OCI-LY1 (cell line): ENCODE data around the gene MKRN3.

ENCODE experiments used
- H2AFZ ChIP-seq: fragments of 200-600 bp; sonication (generic), shearing (Covaris generic); 2 replicates; pipeline ENCODE4 v1.6.0; 2014; ENCODE audit warnings: antibody characterized with exemption, mild to moderate bottlenecking, low read length
- H3F3A ChIP-seq: fragments of 200-600 bp; sonication (generic), shearing (Covaris generic); 2 replicates; pipeline ENCODE4 v1.6.0; 2014; ENCODE audit warnings: mild to moderate bottlenecking, antibody characterized with exemption, low read length, moderate library complexity; ENCODE audit not compliant: insufficient read depth
- H3K27ac ChIP-seq: fragments of 200-600 bp; sonication (generic); 2 replicates; pipeline ENCODE4 v1.5.1; 2014; ENCODE audit warnings: low read length, mixed run types, mild to moderate bottlenecking, low read depth; ENCODE audit not compliant: poor library complexity, severe bottlenecking
- H3K27me3 ChIP-seq: fragments of 200-600 bp; sonication (generic); 2 replicates; pipeline ENCODE4 v1.6.0; 2014; ENCODE audit warnings: antibody characterized with exemption, mild to moderate bottlenecking, low read length, moderate library complexity; ENCODE audit not compliant: insufficient read depth
- H3K36me3 ChIP-seq: fragments of 200-600 bp; sonication (generic); 2 replicates; pipeline ENCODE4 v1.6.1; 2014; ENCODE audit warnings: mild to moderate bottlenecking, antibody characterized with exemption, low read length, moderate library complexity, mixed read lengths; ENCODE audit not compliant: insufficient read depth
- H3K4me1 ChIP-seq: fragments of 200-600 bp; sonication (generic); 2 replicates; pipeline ENCODE4 v1.5.1; 2014; ENCODE audit warnings: mild to moderate bottlenecking, low read length, moderate library complexity; ENCODE audit not compliant: insufficient read depth, severe bottlenecking
- H3K4me2 ChIP-seq: fragments of 200-600 bp; sonication (generic), shearing (Covaris generic); 2 replicates; pipeline ENCODE4 v1.6.1; 2014; ENCODE audit warnings: low read length
- H3K4me3 ChIP-seq: fragments of 200-600 bp; sonication (generic); 2 replicates; pipeline ENCODE4 v1.5.1; 2014; ENCODE audit warnings: low read length, low read depth, mild to moderate bottlenecking, mixed read lengths; ENCODE audit not compliant: poor library complexity, severe bottlenecking
- H3K79me2 ChIP-seq: fragments of 200-600 bp; shearing (Covaris generic); 2 replicates; pipeline ENCODE4 v1.6.1; 2016; ENCODE audit warnings: mixed run types, low read length, mixed read lengths; ENCODE audit not compliant: insufficient read depth
- H3K9ac ChIP-seq: fragments of 200-600 bp; sonication (generic), shearing (Covaris generic); 2 replicates; pipeline ENCODE4 v1.6.1; 2014; ENCODE audit warnings: mild to moderate bottlenecking, low read length, mixed read lengths
- H3K9me2 ChIP-seq: fragments of 200-600 bp; sonication (generic), shearing (Covaris generic); 2 replicates; pipeline ENCODE4 v1.6.1; 2014; ENCODE audit warnings: low read depth, mild to moderate bottlenecking, low read length, mixed read lengths
- H3K9me3 ChIP-seq: fragments of 200-600 bp; shearing (Covaris generic); 2 replicates; pipeline ENCODE4 v1.6.1; 2014; ENCODE audit warnings: low read length, mixed read lengths
- H4K20me1 ChIP-seq: fragments of 200-600 bp; sonication (generic), shearing (Covaris generic); 2 replicates; pipeline ENCODE4 v1.6.0; 2016; ENCODE audit warnings: mild to moderate bottlenecking, low read length; ENCODE audit not compliant: insufficient read depth
- EZH2 ChIP-seq: fragments of 200-600 bp; sonication (generic), shearing (Covaris generic); IDR thresholded peaks from 2 replicates; pipeline ENCODE4 v1.8.0; 2017; ENCODE audit warnings: borderline replicate concordance, mixed run types, mild to moderate bottlenecking, antibody characterized with exemption, low read length, moderate library complexity, mixed read lengths
- TF ChIP-seq, protein P1 (sequence below): fragments of 200-600 bp; sonication (generic), shearing (Covaris generic); IDR thresholded peaks from 2 replicates; pipeline ENCODE4 v1.5.1; 2017; ENCODE audit warnings: mild to moderate bottlenecking, antibody characterized with exemption, low read length, moderate library complexity, mixed read lengths

The MKRN3 gene

DNA sequence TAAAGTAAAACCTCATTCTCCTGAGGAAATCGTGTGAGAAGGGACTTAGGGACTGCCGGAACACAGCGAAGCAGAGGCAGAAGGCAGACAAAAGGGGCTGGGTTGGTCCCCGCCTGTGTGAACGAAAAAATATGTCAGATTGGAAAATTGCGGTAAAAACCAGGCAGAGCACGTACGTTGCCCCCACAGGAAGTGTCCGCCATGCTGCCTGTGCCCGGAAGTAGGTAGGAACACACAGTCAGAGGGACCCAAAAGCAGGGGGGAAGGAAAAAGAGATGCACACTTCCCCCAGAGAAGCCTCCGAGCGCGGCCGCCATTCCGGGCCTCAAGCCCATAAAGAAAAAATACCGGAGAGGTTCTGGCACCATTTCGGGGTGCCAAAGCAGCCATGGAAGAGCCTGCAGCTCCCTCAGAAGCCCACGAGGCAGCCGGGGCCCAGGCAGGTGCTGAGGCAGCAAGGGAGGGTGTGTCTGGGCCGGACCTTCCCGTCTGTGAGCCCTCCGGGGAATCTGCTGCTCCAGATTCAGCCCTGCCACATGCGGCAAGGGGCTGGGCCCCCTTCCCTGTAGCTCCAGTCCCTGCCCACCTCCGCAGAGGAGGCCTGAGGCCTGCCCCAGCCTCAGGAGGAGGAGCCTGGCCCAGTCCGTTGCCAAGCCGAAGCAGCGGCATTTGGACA is at the start of gene MKRN3:
MKRN3 (plus strand) TSS at position 280 of the 676 bp plus-strand sequence; CDS start at position 389, 109 bp downstream.
- Histone ChIP-seq H3K4me3 (no peak within 1 kb of the TSS), H2AFZ (no peak within 1 kb of the TSS), H3K9me3 (no peaks in the 10 kb centered on the region), H3F3A (no peaks in the 10 kb centered on the region), H3K9ac (no peak within 1 kb of the TSS), H3K4me2 (no peak within 1 kb of the TSS), H3K4me1 (no peaks in the 10 kb centered on the region), H3K27ac (no peak within 1 kb of the TSS), H3K36me3 (no peaks in the 10 kb centered on the region), H3K27me3 (no peaks in the 10 kb centered on the region), H3K9me2 (no peaks in the 10 kb centered on the region), H4K20me1 (no peaks in the 10 kb centered on the region), H3K79me2 (no peaks in the 10 kb centered on the region)
- no peak for TF ChIP-seq EZH2
- TF ChIP-seq, protein P1, sequence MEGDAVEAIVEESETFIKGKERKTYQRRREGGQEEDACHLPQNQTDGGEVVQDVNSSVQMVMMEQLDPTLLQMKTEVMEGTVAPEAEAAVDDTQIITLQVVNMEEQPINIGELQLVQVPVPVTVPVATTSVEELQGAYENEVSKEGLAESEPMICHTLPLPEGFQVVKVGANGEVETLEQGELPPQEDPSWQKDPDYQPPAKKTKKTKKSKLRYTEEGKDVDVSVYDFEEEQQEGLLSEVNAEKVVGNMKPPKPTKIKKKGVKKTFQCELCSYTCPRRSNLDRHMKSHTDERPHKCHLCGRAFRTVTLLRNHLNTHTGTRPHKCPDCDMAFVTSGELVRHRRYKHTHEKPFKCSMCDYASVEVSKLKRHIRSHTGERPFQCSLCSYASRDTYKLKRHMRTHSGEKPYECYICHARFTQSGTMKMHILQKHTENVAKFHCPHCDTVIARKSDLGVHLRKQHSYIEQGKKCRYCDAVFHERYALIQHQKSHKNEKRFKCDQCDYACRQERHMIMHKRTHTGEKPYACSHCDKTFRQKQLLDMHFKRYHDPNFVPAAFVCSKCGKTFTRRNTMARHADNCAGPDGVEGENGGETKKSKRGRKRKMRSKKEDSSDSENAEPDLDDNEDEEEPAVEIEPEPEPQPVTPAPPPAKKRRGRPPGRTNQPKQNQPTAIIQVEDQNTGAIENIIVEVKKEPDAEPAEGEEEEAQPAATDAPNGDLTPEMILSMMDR, result no peak

DNA sequence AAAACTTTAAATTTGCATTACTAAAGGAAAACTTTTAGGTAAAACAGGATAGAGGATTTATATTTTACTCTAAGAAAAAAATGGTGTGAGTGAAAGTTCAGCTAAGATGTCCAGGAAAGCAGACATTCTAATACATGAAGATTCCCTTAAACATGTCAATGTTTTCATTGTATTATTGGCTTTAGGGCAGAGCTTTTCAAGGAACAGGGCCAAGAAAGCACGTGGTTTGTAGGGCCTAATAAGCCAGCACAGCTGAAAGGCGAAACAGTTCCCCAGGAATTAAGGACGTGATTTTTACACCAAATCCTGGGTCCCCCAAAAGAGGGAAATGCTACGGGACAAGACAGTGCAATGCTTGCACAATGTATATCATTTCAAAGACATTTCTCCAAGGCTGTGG is 48.6 kb upstream of the MKRN3 start:
- no peak overlapping the region for H3K4me2 ChIP-seq
- no peak overlapping the region for H2AFZ ChIP-seq
- TF ChIP-seq, protein P1, result no peak
- TF ChIP-seq EZH2, result no peak
- H3K4me3 ChIP-seq, result no peak overlapping the region
- no peak overlapping the region for H3K27ac ChIP-seq
- H3K9ac ChIP-seq, result no peak overlapping the region
- no peaks in the 10 kb centered on the region for H3F3A ChIP-seq
- H3K9me2 ChIP-seq, result no peaks in the 10 kb centered on the region
- H3K79me2 ChIP-seq, result no peaks in the 10 kb centered on the region
- no peaks in the 10 kb centered on the region for H4K20me1 ChIP-seq
- H3K9me3 ChIP-seq, result no peaks in the 10 kb centered on the region
- H3K4me1 ChIP-seq, result no peaks in the 10 kb centered on the region
- no peaks in the 10 kb centered on the region for H3K27me3 ChIP-seq
- no peaks in the 10 kb centered on the region for H3K36me3 ChIP-seq

DNA sequence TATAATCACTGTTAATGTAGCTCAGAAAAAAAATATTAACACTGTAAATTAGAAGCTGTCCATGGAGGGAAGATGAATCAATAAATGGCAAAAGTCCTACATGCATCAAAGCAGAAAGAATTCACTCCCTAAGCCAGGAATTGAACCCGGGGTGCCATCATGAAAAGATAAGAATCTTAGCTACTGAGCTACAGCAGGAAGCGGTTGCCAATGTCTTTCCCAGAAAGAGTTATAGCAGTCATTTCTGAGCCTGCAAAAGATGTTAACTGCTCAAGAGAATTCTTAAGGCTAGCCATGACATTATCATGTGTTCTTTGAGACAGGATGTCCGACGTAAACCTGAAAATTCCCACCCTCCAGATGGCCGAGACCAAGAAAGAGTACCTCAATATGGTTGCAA is 47.4 kb upstream of the MKRN3 start:
- H3K9me3 ChIP-seq, result no peaks in the 10 kb centered on the region
- no peak overlapping the region for H3K27ac ChIP-seq
- TF ChIP-seq, protein P1, result no peak
- no peak for TF ChIP-seq EZH2
- H3K9me2 ChIP-seq, result no peaks in the 10 kb centered on the region
- no peak overlapping the region for H3K4me2 ChIP-seq
- no peak overlapping the region for H3K4me3 ChIP-seq
- no peaks in the 10 kb centered on the region for H3K4me1 ChIP-seq
- no peaks in the 10 kb centered on the region for H3K27me3 ChIP-seq
- no peaks in the 10 kb centered on the region for H3K36me3 ChIP-seq
- no peaks in the 10 kb centered on the region for H3K79me2 ChIP-seq
- no peaks in the 10 kb centered on the region for H3F3A ChIP-seq
- H2AFZ ChIP-seq, result no peak overlapping the region
- no peak overlapping the region for H3K9ac ChIP-seq
- no peaks in the 10 kb centered on the region for H4K20me1 ChIP-seq
